Measurements from ENCODE around the gene MYL11.

- no peak for TF ChIP-seq CTCF (IDR thresholded peaks at IDR 0.05; ENCODE audit: low read length)
- no peak for TF ChIP-seq EZH2 (optimal IDR thresholded peaks at IDR 0.05; ENCODE audit: low read depth, low read length)
- TF ChIP-seq EZH2phosphoT487 (IDR thresholded peaks at IDR 0.05; ENCODE audit: low read length), result no peak
Measured at GRCh38 chr16:30368122-30368791, 6.3 kb upstream of the MYL11 start.
